MM.1S (cell line): Measurements from ENCODE around the gene PIEZO1.

Experiments used
- DNase-seq: peaks from one replicate; pipeline ENCODE4 v3.0.0-alpha.2; 2015
- H2AFZ ChIP-seq: fragments of 300-600 bp; sonication (generic); 2 replicates; pipeline ENCODE4 v1.6.0; 2016; ENCODE audit warnings: antibody characterized with exemption, low read length
- H3F3A ChIP-seq: fragments of 300-600 bp; sonication (generic); 2 replicates; pipeline ENCODE4 v1.6.1; 2016; ENCODE audit warnings: mild to moderate bottlenecking, antibody characterized with exemption, low read length, moderate library complexity, mixed read lengths; ENCODE audit not compliant: insufficient read depth
- H3K27ac ChIP-seq: fragments of 300-600 bp; sonication (generic); 2 replicates; pipeline ENCODE4 v1.5.1; 2016; ENCODE audit warnings: mild to moderate bottlenecking, low read length
- H3K27me3 ChIP-seq: fragments of 300-600 bp; sonication (generic); replicated peaks from 2 replicates; pipeline ENCODE4 v1.6.0; 2016; ENCODE audit warnings: low read length; ENCODE audit not compliant: insufficient read depth
- H3K36me3 ChIP-seq: fragments of 300-600 bp; sonication (generic); replicated peaks from 2 replicates; pipeline ENCODE4 v1.6.1; 2016; ENCODE audit warnings: mild to moderate bottlenecking, low read length, mixed read lengths; ENCODE audit not compliant: insufficient read depth
- H3K4me1 ChIP-seq: fragments of 300-600 bp; sonication (generic); 2 replicates; pipeline ENCODE4 v1.6.1; 2016; ENCODE audit warnings: low read length, mixed read lengths
- H3K4me2 ChIP-seq: fragments of 300-600 bp; sonication (generic); 2 replicates; pipeline ENCODE4 v1.6.0; 2016; ENCODE audit warnings: low read depth, low read length
- H3K4me3 ChIP-seq: fragments of 300-600 bp; sonication (generic); 2 replicates; pipeline ENCODE4 v1.5.1; 2016; ENCODE audit warnings: low read length, mixed read lengths
- H3K79me2 ChIP-seq: fragments of 300-600 bp; sonication (generic); 2 replicates; pipeline ENCODE4 v1.6.1; 2016; ENCODE audit warnings: mixed run types, low read length, mixed read lengths
- H3K9ac ChIP-seq: fragments of 300-600 bp; sonication (generic); 2 replicates; pipeline ENCODE4 v1.6.1; 2016; ENCODE audit warnings: low read length, mixed read lengths
- H3K9me2 ChIP-seq: fragments of 300-600 bp; sonication (generic); replicated peaks from 2 replicates; pipeline ENCODE4 v1.6.1; 2016; ENCODE audit warnings: mild to moderate bottlenecking, low read length, mixed read lengths; ENCODE audit not compliant: insufficient read depth
- H3K9me3 ChIP-seq: fragments of 300-600 bp; sonication (generic); replicated peaks from 2 replicates; pipeline ENCODE4 v1.6.1; 2016; ENCODE audit warnings: mild to moderate bottlenecking, low read length, mixed read lengths; ENCODE audit not compliant: insufficient read depth
- H4K20me1 ChIP-seq: fragments of 300-600 bp; sonication (generic); 2 replicates; pipeline ENCODE4 v1.6.1; 2016; ENCODE audit warnings: mild to moderate bottlenecking, low read length, moderate library complexity, mixed read lengths; ENCODE audit not compliant: insufficient read depth
- EZH2 ChIP-seq: fragments of 300-600 bp; sonication (generic); optimal IDR thresholded peaks from 2 replicates; pipeline ENCODE3; 2017; ENCODE audit warnings: low read depth, mild to moderate bottlenecking, antibody characterized with exemption, low read length, mixed read lengths
- EZH2phosphoT487 ChIP-seq: fragments of 300-600 bp; sonication (generic); IDR thresholded peaks from 2 replicates; pipeline ENCODE4 v1.6.1; 2018; ENCODE audit warnings: antibody characterized with exemption, low read length
- TF ChIP-seq, protein P1 (sequence below): fragments of 300-600 bp; sonication (generic); IDR thresholded peaks from 2 replicates; pipeline ENCODE4 v1.5.1; 2016; ENCODE audit warnings: antibody characterized with exemption, low read length, mixed read lengths

The PIEZO1 gene

DNA sequence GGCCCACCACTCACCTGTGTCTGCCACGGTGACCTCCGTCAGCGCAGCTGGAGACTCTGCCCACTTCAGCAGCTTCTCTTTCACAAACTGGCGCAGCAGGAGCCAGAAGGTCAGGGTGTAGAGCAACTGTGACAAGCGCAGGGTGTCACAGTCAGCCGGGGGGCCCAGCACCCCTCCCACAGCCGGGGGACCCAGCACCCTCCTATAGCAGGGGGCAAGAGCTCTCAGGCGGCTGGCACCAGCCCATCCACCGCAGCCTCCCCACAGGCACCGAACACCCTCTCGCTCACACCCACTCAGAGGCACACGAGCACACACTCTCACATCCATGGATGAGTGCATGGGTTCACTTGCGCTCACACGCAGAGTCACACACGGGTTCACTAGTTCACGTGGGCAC lies 49.9 kb downstream of the PIEZO1 start:
- Histone ChIP-seq H3K79me2 (peaks cover 6% of the 10 kb centered on the region), H3K9me3 (no peaks in the 10 kb centered on the region), H3K27me3 (no peaks in the 10 kb centered on the region), H3K36me3 (no peaks in the 10 kb centered on the region), H3K4me2 (no peak overlapping the region), H3K4me1 (no peaks in the 10 kb centered on the region), H3K4me3 (no peak overlapping the region), H2AFZ (no peak overlapping the region), H3K27ac (no peak overlapping the region), H3K9me2 (no peaks in the 10 kb centered on the region), H3K9ac (no peak overlapping the region), H3F3A (no peaks in the 10 kb centered on the region), H4K20me1 (no peaks in the 10 kb centered on the region)
- DNase-seq = no peak
- TF ChIP-seq EZH2 (no peak), EZH2phosphoT487 (no peak)
- TF ChIP-seq, protein P1, sequence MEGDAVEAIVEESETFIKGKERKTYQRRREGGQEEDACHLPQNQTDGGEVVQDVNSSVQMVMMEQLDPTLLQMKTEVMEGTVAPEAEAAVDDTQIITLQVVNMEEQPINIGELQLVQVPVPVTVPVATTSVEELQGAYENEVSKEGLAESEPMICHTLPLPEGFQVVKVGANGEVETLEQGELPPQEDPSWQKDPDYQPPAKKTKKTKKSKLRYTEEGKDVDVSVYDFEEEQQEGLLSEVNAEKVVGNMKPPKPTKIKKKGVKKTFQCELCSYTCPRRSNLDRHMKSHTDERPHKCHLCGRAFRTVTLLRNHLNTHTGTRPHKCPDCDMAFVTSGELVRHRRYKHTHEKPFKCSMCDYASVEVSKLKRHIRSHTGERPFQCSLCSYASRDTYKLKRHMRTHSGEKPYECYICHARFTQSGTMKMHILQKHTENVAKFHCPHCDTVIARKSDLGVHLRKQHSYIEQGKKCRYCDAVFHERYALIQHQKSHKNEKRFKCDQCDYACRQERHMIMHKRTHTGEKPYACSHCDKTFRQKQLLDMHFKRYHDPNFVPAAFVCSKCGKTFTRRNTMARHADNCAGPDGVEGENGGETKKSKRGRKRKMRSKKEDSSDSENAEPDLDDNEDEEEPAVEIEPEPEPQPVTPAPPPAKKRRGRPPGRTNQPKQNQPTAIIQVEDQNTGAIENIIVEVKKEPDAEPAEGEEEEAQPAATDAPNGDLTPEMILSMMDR = no peak

DNA sequence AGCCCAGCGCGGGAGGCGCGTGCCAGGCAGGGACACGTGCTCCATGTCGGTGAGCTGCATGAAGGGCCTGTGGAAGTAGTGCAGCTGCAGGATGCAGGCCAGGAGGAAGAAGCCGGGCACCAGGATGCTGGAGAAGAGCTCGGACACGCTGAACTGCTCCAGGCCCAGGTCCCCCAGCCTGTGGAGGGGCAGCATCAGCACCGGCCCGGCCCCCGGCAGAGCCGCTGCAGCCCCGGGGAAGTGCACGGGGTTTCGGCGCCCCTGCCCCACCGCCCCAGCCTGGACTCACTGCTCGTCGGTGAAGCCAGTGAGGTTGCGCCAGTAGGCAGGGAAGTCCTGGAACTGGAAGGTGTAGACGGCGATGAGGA lies 50.7 kb downstream of the PIEZO1 start:
- Histone ChIP-seq H3K9ac (no peak overlapping the region), H3K4me3 (no peak overlapping the region), H4K20me1 (no peaks in the 10 kb centered on the region), H3K36me3 (no peaks in the 10 kb centered on the region), H3F3A (no peaks in the 10 kb centered on the region), H2AFZ (no peak overlapping the region), H3K27me3 (no peaks in the 10 kb centered on the region), H3K4me2 (no peak overlapping the region), H3K27ac (no peak overlapping the region), H3K4me1 (no peaks in the 10 kb centered on the region), H3K9me2 (no peaks in the 10 kb centered on the region), H3K79me2 (peaks cover 6% of the 10 kb centered on the region), H3K9me3 (no peaks in the 10 kb centered on the region)
- TF ChIP-seq EZH2phosphoT487 = no peak
- TF ChIP-seq, protein P1 = no peak
- TF ChIP-seq EZH2 = no peak
- DNase-seq = no peak

DNA sequence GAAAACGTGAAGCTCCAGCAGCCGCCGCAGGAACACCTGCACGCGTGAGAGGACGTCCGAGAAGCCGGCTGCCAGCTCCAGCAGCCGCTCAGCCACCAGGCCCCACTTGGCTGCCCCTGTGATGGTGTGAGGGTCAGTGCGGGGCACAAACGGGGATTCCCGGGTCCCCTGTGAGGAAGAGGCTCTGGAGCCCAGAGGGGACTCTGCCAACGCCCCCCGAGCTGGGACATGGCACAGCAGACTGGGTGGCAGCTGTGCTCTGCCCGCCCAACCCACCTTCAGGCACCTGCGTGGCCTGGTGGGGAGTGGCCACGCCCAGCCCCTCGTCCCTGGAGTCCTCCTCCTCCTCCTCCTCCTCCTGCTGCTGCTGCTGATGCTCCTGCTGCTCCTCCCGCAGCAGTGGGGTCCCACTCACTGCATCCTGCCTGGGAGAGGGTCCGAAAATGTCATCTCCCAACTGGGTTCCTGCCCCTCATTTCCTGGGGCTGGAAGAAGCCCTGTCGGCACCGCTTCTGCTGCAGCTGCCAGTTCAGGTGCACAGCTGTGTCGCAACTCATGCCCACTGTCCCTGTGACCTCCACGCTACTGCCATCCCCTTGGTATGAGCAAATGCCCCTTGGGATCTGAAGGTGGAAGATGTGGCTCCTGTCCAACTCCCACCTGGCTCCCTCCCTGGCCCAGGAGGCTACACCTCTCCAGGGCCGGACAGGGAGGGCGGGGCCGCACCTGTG lies 51.2 kb downstream of the PIEZO1 start:
- Histone ChIP-seq H3K9me3 (no peaks in the 10 kb centered on the region), H2AFZ (no peak overlapping the region), H3F3A (no peaks in the 10 kb centered on the region), H3K4me1 (no peaks in the 10 kb centered on the region), H3K4me3 (no peak overlapping the region), H3K27ac (no peak overlapping the region), H3K36me3 (no peaks in the 10 kb centered on the region), H3K27me3 (no peaks in the 10 kb centered on the region), H4K20me1 (no peaks in the 10 kb centered on the region), H3K9ac (no peak overlapping the region), H3K9me2 (no peaks in the 10 kb centered on the region), H3K79me2 (peaks cover 6% of the 10 kb centered on the region), H3K4me2 (no peak overlapping the region)
- TF ChIP-seq, protein P1 = no peak
- TF ChIP-seq EZH2phosphoT487 (no peak), EZH2 (no peak)
- no peak for DNase-seq
